Inflammatory macrophage (primary cell): Measurements from ENCODE around the gene STX1A.
A peak's percentile ranks its signal among the peaks of the same experiment; 100 is the strongest.
"Not testable (repeated sequence)": the region's sequence is repeated elsewhere in the genome, so short reads cannot be mapped to it uniquely, and the experiment has no call there.

Experiments used
- DNase-seq, 2 donors: peaks; one replicate each; pipeline ENCODE4 v3.0.0-alpha.2; 2020 to 2022

The STX1A gene

GRCh38 chr7:73681031-73681430 lies 38.4 kb downstream of the STX1A start:
- DNase-seq, result no peak

- no peak for DNase-seq
These were observed 39.0 kb downstream of the STX1A start for GRCh38 chr7:73680501-73680900.

- DNase-seq, result no peak
These were observed 39.8 kb downstream of the STX1A start for GRCh38 chr7:73679709-73680108.

GRCh38 chr7:73678862-73679261 lies 40.6 kb downstream of the STX1A start:
- no peak for DNase-seq

GRCh38 chr7:73676062-73676461 lies 43.4 kb downstream of the STX1A start:
- not testable (repeated sequence) for DNase-seq

GRCh38 chr7:73674468-73675124 lies 44.9 kb downstream of the STX1A start:
- DNase-seq, result no peak

GRCh38 chr7:73671857-73672445 lies 47.5 kb downstream of the STX1A start:
- DNase-seq, result no peak

GRCh38 chr7:73671322-73671661 lies 48.2 kb downstream of the STX1A start:
- DNase-seq, result no peak

- no peak for DNase-seq
These were observed 49.5 kb downstream of the STX1A start for GRCh38 chr7:73669858-73670385.

GRCh38 chr7:73669288-73669701 lies 50.2 kb downstream of the STX1A start:
- DNase-seq, result no peak

- DNase-seq, result no peak
These were observed 50.6 kb downstream of the STX1A start for GRCh38 chr7:73668886-73669230.

GRCh38 chr7:73668103-73668885 lies 51.2 kb downstream of the STX1A start:
- DNase-seq, result no peak

GRCh38 chr7:73667344-73668102 lies 51.9 kb downstream of the STX1A start, which contains the start of gene VPS37D:
Gene VPS37D (plus strand): TSS chr7:73667831. CDS start chr7:73667959, 128 bp downstream.
- DNase-seq, result peak; percentile 86 to 88

- DNase-seq, result no peak
These were observed 56.4 kb downstream of the STX1A start for GRCh38 chr7:73663033-73663432.

GRCh38 chr7:73660594-73660993 lies 58.9 kb downstream of the STX1A start:
- not testable (repeated sequence) for DNase-seq

- no peak for DNase-seq
These were observed 59.5 kb downstream of the STX1A start for GRCh38 chr7:73659983-73660382.

GRCh38 chr7:73655309-73655708 lies 64.2 kb downstream of the STX1A start:
- not testable (repeated sequence) for DNase-seq

- DNase-seq, result no peak
These were observed 66.9 kb downstream of the STX1A start for GRCh38 chr7:73652541-73652949.

- no peak for DNase-seq
These were observed 68.9 kb downstream of the STX1A start for GRCh38 chr7:73650524-73650923.

- no peak for DNase-seq
These were observed 69.9 kb downstream of the STX1A start for GRCh38 chr7:73649576-73649975.
